ENCODE results near the gene IL10. TPM values are rescaled to one million over a fixed set of nuclear protein-coding genes. Genes with fewer than 3 reads are reported as not detected.

Gene IL10
- total RNA-seq, 1 donor from 2014 or later = not detected

- Mint-ChIP-seq H3K4me1 (ENCODE audit: low read depth) (no peaks in the 10 kb centered on the region), H3K27me3 (ENCODE audit: low read depth) (peaks cover 16% of the 10 kb centered on the region), H3K36me3 (ENCODE audit: low read depth) (no peaks in the 10 kb centered on the region), H3K27ac (ENCODE audit: unreplicated experiment) (no peak overlapping the region), H3K4me3 (ENCODE audit: unreplicated experiment) (no peak overlapping the region), H3K9me3 (ENCODE audit: low read depth) (peaks cover 13% of the 10 kb centered on the region)
- DNase-seq (ENCODE audit: low spot score) = no peak
- peak; percentile 76 for TF ChIP-seq CTCF (IDR thresholded peaks at IDR 0.05)
Measured at GRCh38 chr1:206809504-206810084, 37.3 kb upstream of the IL10 start.

GRCh38 chr1:206808615-206809014 lies 36.3 kb upstream of the IL10 start:
- H3K27me3 Mint-ChIP-seq (ENCODE audit: low read depth) = peaks cover 21% of the 10 kb centered on the region
- no peak overlapping the region for H3K4me3 Mint-ChIP-seq (ENCODE audit: unreplicated experiment)
- no peaks in the 10 kb centered on the region for H3K36me3 Mint-ChIP-seq (ENCODE audit: low read depth)
- peaks cover 13% of the 10 kb centered on the region for H3K9me3 Mint-ChIP-seq (ENCODE audit: low read depth)
- H3K27ac Mint-ChIP-seq (ENCODE audit: unreplicated experiment) = no peak overlapping the region
- TF ChIP-seq CTCF (IDR thresholded peaks at IDR 0.05) = peak; percentile 56
- no peaks in the 10 kb centered on the region for H3K4me1 Mint-ChIP-seq (ENCODE audit: low read depth)
- no peak for DNase-seq (ENCODE audit: low spot score)

- no peak for TF ChIP-seq CTCF (IDR thresholded peaks at IDR 0.05)
- peaks cover 27% of the 10 kb centered on the region for H3K27me3 Mint-ChIP-seq (ENCODE audit: low read depth)
- H3K4me1 Mint-ChIP-seq (ENCODE audit: low read depth) = no peaks in the 10 kb centered on the region
- DNase-seq (ENCODE audit: low spot score) = no peak
- H3K36me3 Mint-ChIP-seq (ENCODE audit: low read depth) = no peaks in the 10 kb centered on the region
- no peak overlapping the region for H3K27ac Mint-ChIP-seq (ENCODE audit: unreplicated experiment)
- no peaks in the 10 kb centered on the region for H3K9me3 Mint-ChIP-seq (ENCODE audit: low read depth)
- H3K4me3 Mint-ChIP-seq (ENCODE audit: unreplicated experiment) = no peak overlapping the region
Measured at GRCh38 chr1:206805357-206805756, 33.1 kb upstream of the IL10 start.

- H3K9me3 Mint-ChIP-seq (ENCODE audit: low read depth) = no peaks in the 10 kb centered on the region
- no peak for TF ChIP-seq CTCF (IDR thresholded peaks at IDR 0.05)
- H3K4me1 Mint-ChIP-seq (ENCODE audit: low read depth) = no peaks in the 10 kb centered on the region
- H3K4me3 Mint-ChIP-seq (ENCODE audit: unreplicated experiment) = no peak overlapping the region
- no peaks in the 10 kb centered on the region for H3K36me3 Mint-ChIP-seq (ENCODE audit: low read depth)
- no peak overlapping the region for H3K27ac Mint-ChIP-seq (ENCODE audit: unreplicated experiment)
- H3K27me3 Mint-ChIP-seq (ENCODE audit: low read depth) = peaks cover 29% of the 10 kb centered on the region
- DNase-seq (ENCODE audit: low spot score) = no peak
Measured at GRCh38 chr1:206804156-206804737, 32.0 kb upstream of the IL10 start.

GRCh38 chr1:206803221-206803730 lies 31.0 kb upstream of the IL10 start:
- H3K27me3 Mint-ChIP-seq (ENCODE audit: low read depth) = peaks cover 24% of the 10 kb centered on the region
- TF ChIP-seq CTCF (IDR thresholded peaks at IDR 0.05) = no peak
- H3K27ac Mint-ChIP-seq (ENCODE audit: unreplicated experiment) = no peak overlapping the region
- no peak overlapping the region for H3K4me3 Mint-ChIP-seq (ENCODE audit: unreplicated experiment)
- no peaks in the 10 kb centered on the region for H3K9me3 Mint-ChIP-seq (ENCODE audit: low read depth)
- no peaks in the 10 kb centered on the region for H3K4me1 Mint-ChIP-seq (ENCODE audit: low read depth)
- no peaks in the 10 kb centered on the region for H3K36me3 Mint-ChIP-seq (ENCODE audit: low read depth)
- DNase-seq (ENCODE audit: low spot score) = no peak

All from chondrocyte (in vitro differentiated cells).